Activated T-cell treated with anti-CD3 and anti-CD28 coated beads, Interleukin-2, amount 50 U/mL, for 4 hours (primary cell): Measurements from ENCODE around the gene UBE2L3. TPM values are rescaled to one million over a fixed set of nuclear protein-coding genes. Genes with fewer than 3 reads are reported as not detected.
A peak's percentile ranks its signal among the peaks of the same experiment; 100 is the strongest.

Source experiments
- ATAC-seq, 2 donors: fragments of 200-7000 bp; cut with Tn5 transposase; one replicate each; pipeline ENCODE4 v1.10.0; 2021
- DNase-seq: peaks from one replicate; pipeline ENCODE4 v3.0.0-alpha.2; 2020
- H3K27me3 Mint-ChIP-seq: one replicate; pipeline ENCODE4 v1.8.0; 2021; ENCODE audit warnings: low read depth, mixed read lengths
- H3K36me3 Mint-ChIP-seq: one replicate; pipeline ENCODE4 v1.8.0; 2022; ENCODE audit warnings: mixed read lengths; ENCODE audit not compliant: insufficient read depth
- H3K4me1 Mint-ChIP-seq: one replicate; pipeline ENCODE4 v1.8.0; 2021; ENCODE audit warnings: low read depth, mixed read lengths
- H3K4me3 Mint-ChIP-seq: one replicate; pipeline ENCODE4 v1.8.0; 2021; ENCODE audit warnings: mild to moderate bottlenecking, moderate library complexity, mixed read lengths
- H3K9me3 Mint-ChIP-seq: one replicate; pipeline ENCODE4 v1.8.0; 2021; ENCODE audit warnings: mixed read lengths
- total RNA-seq, 3 donors: library from RNA; stranded (reverse); gene quantifications; one replicate each; pipeline ENCODE4 v1.2.1, GENCODE V29; 2021

UBE2L3 gene
- total RNA-seq, 3 donors from 2014 or later, result 73.5 to 79.2 (median 78.0) TPM

DNA sequence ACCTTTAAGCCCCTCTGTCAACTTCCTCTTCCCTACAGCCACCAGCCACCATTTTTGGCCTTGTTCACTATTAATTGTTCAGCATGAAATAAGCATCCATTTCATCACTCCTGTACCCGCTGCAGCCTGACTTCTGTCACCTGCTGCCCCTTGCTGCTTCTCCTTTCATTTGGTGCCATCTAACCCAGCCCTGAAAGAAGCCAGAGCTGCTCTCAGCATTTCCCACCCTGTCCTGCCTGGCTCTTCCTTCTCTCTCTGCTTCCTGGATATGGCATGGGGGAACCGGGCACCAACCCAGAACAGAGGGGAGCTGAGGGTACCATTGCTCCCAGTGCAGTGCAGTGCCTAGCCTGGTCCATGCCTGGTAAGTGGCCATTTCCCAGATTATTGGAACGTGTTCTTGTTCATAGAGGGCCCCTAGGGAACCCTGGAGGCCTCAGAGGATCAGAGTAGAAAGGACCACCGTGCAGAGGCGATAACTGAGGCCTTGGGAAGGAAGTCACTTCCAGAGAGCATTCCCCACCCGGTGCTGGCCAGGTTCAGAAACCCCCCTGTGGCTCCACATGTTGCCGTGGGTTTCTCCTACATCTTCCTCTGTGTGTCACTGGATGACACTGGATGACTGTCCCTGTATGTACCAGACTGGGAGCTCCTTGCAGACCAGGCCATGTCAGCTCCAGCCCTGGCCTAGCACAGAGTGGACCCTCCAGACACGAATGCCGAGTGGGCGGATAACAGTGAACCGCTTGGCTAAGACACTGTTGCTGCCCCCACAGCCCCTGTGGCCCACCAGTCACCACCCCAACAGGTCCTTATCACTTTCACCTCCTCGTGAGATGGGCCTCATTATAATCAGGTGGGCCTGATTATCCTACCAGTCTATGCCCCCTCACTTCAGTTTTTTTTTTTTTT is 57.6 kb downstream of the UBE2L3 start:
- H3K4me3 Mint-ChIP-seq, result no peak overlapping the region
- H3K36me3 Mint-ChIP-seq, result peaks cover 29% of the 10 kb centered on the region
- no peaks in the 10 kb centered on the region for H3K9me3 Mint-ChIP-seq
- no peak for DNase-seq
- H3K27me3 Mint-ChIP-seq, result no peaks in the 10 kb centered on the region
- ATAC-seq, result no peak
- H3K4me1 Mint-ChIP-seq, result peaks cover 34% of the 10 kb centered on the region

- no peak for ATAC-seq
- Mint-ChIP-seq H3K4me1 (peaks cover 40% of the 10 kb centered on the region), H3K36me3 (peaks cover 29% of the 10 kb centered on the region), H3K9me3 (no peaks in the 10 kb centered on the region), H3K4me3 (no peak overlapping the region), H3K27me3 (no peaks in the 10 kb centered on the region)
- DNase-seq, result no peak
Measured at GRCh38 chr22:21626073-21626734, 58.7 kb downstream of the UBE2L3 start.

- H3K4me1 Mint-ChIP-seq, result peaks cover 40% of the 10 kb centered on the region
Measured at GRCh38 chr22:21626735-21627469, 59.4 kb downstream of the UBE2L3 start.

GRCh38 chr22:21628386-21629254 is 61.1 kb downstream of the UBE2L3 start:
- Mint-ChIP-seq H3K4me1 (peaks cover 44% of the 10 kb centered on the region), H3K27me3 (no peaks in the 10 kb centered on the region), H3K4me3 (peak overlapping the region; percentile 91), H3K36me3 (peaks cover 20% of the 10 kb centered on the region), H3K9me3 (no peaks in the 10 kb centered on the region)
- ATAC-seq (peak; percentile 6 to 10), DNase-seq (no peak)

More at GRCh38 chr22:21626735-21627469, 59.4 kb downstream of the UBE2L3 start:
- peaks cover 29% of the 10 kb centered on the region for H3K36me3 Mint-ChIP-seq
- no peaks in the 10 kb centered on the region for H3K9me3 Mint-ChIP-seq
- ATAC-seq, result no peak
- no peaks in the 10 kb centered on the region for H3K27me3 Mint-ChIP-seq
- H3K4me3 Mint-ChIP-seq, result peak overlapping the region; percentile 91
- no peak for DNase-seq

GRCh38 chr22:21629255-21630149 is 62.0 kb downstream of the UBE2L3 start, which contains the start of gene YDJC:
TSS of gene YDJC (minus strand) at chr22:21630022. CDS start at chr22:21630014, 8 bp downstream.
- peaks cover 44% of the 10 kb centered on the region for H3K4me1 Mint-ChIP-seq
- peak within 1 kb of the TSS; percentile 91 for H3K4me3 Mint-ChIP-seq
- DNase-seq, result peak; percentile 96
- peaks cover 17% of the 10 kb centered on the region for H3K36me3 Mint-ChIP-seq
- no peaks in the 10 kb centered on the region for H3K27me3 Mint-ChIP-seq
- ATAC-seq, result peak; percentile 87
- no peaks in the 10 kb centered on the region for H3K9me3 Mint-ChIP-seq

DNA sequence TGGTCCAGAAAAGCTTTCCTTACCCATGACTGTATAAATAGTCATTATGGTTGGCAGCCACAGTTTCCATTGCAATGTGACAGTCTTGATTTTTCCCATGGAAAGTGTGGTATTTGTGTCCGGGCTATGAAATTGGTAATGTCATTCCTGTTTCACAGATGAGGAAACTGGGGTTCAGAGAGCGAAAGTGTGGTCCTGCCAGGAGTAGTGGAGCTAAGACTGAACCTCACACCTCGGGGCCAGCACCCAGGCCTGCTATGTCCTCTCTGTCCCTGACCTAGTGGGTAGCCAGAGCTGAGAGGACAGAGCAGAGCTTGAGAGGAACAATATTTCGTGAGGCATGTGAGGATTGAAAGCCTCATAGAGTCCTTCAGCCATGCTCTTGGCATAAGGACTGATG is 63.5 kb downstream of the UBE2L3 start:
- Mint-ChIP-seq H3K4me1 (peaks cover 38% of the 10 kb centered on the region), H3K36me3 (peaks cover 17% of the 10 kb centered on the region), H3K4me3 (peak overlapping the region; percentile 42), H3K9me3 (no peaks in the 10 kb centered on the region), H3K27me3 (no peaks in the 10 kb centered on the region)
- DNase-seq (no peak), ATAC-seq (no peak)

DNA sequence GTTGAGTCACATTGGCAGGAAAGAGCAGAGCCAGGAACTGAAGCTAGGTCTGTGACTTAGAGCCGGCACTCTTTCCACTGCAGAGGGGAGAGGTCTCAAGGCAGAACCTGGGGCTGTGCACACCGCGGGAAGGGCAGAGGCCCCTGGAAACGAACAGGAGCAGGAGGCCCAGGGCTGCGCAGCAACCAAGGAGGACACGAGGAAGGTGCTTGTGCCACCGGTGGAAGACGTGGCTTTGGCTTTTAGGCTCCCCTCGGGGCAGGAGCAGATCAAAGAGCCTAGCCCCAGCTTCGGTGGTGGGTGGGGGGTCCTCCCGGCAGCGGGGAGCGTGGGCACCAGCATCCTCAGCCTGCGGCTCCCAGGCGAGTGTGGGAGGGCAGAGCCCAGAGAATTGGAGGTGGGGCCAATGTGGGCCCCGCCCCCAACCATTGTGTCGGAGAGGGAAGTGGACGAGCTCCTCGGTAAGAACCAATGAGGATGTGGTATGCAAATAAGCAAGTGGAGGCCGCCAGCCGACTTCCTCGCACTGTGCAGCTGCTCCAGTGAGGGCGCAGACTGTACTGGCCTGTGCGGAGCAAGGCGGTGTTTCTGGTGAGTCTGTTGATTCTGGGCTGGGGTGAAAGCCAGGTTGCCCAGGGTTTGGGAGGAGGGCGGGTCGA is 64.9 kb downstream of the UBE2L3 start, which contains the start of gene CCDC116:
Gene CCDC116 (plus strand): TSS at position 524 of the 659 bp plus-strand sequence. CDS start 422 bp downstream, outside the sequence.
- peaks cover 11% of the 10 kb centered on the region for H3K36me3 Mint-ChIP-seq
- peak; percentile 59 for DNase-seq
- H3K9me3 Mint-ChIP-seq, result no peaks in the 10 kb centered on the region
- peaks cover 25% of the 10 kb centered on the region for H3K4me1 Mint-ChIP-seq
- H3K4me3 Mint-ChIP-seq, result no peak within 1 kb of the TSS
- no peaks in the 10 kb centered on the region for H3K27me3 Mint-ChIP-seq
- ATAC-seq, result peak; percentile 12 to 16

GRCh38 chr22:21632931-21633330 is 65.4 kb downstream of the UBE2L3 start:
- no peak for ATAC-seq
- no peaks in the 10 kb centered on the region for H3K27me3 Mint-ChIP-seq
- no peak for DNase-seq

DNA sequence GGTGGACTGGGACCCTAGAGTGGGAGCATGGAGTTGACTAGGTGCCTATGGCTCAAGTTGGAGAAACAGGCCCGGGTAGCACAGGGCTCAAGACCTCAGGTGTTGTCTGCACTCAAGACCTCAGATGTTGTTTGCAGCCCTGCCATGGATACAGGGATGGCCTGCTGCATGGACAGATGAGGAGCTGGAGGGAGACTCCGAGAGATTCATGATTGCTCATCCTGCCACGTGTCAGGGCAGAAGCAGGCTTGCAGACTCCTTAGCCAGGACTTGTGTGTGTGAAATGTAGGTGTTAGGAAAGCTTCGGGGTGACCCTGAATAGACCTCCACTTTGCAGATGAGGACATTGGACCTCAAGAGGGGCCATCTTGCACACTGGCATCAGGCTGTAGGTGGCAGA is 66.0 kb downstream of the UBE2L3 start:
- ATAC-seq, result no peak
- Mint-ChIP-seq H3K36me3 (peaks cover 2% of the 10 kb centered on the region), H3K4me1 (peaks cover 15% of the 10 kb centered on the region), H3K27me3 (no peaks in the 10 kb centered on the region), H3K4me3 (no peak overlapping the region), H3K9me3 (no peaks in the 10 kb centered on the region)
- no peak for DNase-seq

More at GRCh38 chr22:21632931-21633330, 65.4 kb downstream of the UBE2L3 start:
- no peak overlapping the region for H3K4me3 Mint-ChIP-seq
- H3K9me3 Mint-ChIP-seq, result no peaks in the 10 kb centered on the region
- H3K4me1 Mint-ChIP-seq, result peaks cover 20% of the 10 kb centered on the region
- H3K36me3 Mint-ChIP-seq, result peaks cover 7% of the 10 kb centered on the region

- H3K4me3 Mint-ChIP-seq, result no peak overlapping the region
- H3K9me3 Mint-ChIP-seq, result no peaks in the 10 kb centered on the region
- H3K4me1 Mint-ChIP-seq, result peaks cover 14% of the 10 kb centered on the region
- H3K36me3 Mint-ChIP-seq, result peaks cover 2% of the 10 kb centered on the region
- H3K27me3 Mint-ChIP-seq, result no peaks in the 10 kb centered on the region
- no peak for ATAC-seq
- DNase-seq, result no peak
Measured at GRCh38 chr22:21634081-21634480, 66.6 kb downstream of the UBE2L3 start.

- Mint-ChIP-seq H3K4me3 (no peak overlapping the region), H3K36me3 (no peaks in the 10 kb centered on the region), H3K27me3 (no peaks in the 10 kb centered on the region), H3K9me3 (no peaks in the 10 kb centered on the region), H3K4me1 (peaks cover 13% of the 10 kb centered on the region)
- DNase-seq (no peak), ATAC-seq (no peak)
Measured at GRCh38 chr22:21634844-21635243, 67.3 kb downstream of the UBE2L3 start.

DNA sequence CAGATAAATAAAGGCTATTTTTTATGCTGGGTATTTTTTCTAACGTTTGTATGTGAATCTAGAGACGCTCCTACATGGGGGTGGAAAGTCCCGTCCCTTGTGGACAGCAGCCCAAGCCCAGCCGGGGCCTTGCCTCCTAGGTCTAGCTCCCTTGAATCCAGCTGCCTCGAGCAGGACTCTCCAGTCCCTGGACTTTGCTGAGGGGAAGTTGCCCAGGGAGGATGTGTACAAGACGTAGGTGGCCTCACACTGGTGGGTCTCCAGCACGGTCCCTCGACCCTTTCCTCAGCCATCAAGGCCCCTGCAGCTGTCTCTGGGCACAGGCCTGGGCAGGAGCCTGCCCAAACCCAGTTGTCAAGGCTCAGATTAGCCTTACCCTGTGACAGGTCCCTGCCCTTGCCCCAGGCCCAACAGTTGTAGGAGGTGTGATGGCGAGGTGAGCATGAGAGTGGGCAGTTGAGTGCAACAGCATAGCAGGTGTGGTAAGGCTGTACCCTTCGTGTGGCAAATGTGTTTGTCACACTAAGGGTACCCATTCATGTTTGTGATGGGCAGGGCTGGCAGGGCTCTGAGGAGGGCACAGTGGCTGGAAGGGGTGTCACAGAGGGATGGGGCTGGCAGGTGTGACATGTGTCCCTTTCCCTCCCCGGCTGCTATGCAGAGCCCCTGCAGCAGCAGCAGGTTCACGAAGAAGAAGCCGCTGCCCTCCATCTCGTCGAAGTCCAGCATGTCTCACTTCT is 68.4 kb downstream of the UBE2L3 start:
- Mint-ChIP-seq H3K27me3 (no peaks in the 10 kb centered on the region), H3K4me3 (no peak overlapping the region), H3K9me3 (no peaks in the 10 kb centered on the region), H3K36me3 (no peaks in the 10 kb centered on the region), H3K4me1 (peaks cover 9% of the 10 kb centered on the region)
- ATAC-seq (no peak), DNase-seq (no peak)
